ENCODE results near the gene TPH1. TPM values are rescaled to one million over a fixed set of nuclear protein-coding genes. Genes with fewer than 3 reads are reported as not detected.
A peak's percentile ranks its signal among the peaks of the same experiment; 100 is the strongest.

TPH1 gene
- total RNA-seq, 1 donor: under 0.01 TPM

DNA sequence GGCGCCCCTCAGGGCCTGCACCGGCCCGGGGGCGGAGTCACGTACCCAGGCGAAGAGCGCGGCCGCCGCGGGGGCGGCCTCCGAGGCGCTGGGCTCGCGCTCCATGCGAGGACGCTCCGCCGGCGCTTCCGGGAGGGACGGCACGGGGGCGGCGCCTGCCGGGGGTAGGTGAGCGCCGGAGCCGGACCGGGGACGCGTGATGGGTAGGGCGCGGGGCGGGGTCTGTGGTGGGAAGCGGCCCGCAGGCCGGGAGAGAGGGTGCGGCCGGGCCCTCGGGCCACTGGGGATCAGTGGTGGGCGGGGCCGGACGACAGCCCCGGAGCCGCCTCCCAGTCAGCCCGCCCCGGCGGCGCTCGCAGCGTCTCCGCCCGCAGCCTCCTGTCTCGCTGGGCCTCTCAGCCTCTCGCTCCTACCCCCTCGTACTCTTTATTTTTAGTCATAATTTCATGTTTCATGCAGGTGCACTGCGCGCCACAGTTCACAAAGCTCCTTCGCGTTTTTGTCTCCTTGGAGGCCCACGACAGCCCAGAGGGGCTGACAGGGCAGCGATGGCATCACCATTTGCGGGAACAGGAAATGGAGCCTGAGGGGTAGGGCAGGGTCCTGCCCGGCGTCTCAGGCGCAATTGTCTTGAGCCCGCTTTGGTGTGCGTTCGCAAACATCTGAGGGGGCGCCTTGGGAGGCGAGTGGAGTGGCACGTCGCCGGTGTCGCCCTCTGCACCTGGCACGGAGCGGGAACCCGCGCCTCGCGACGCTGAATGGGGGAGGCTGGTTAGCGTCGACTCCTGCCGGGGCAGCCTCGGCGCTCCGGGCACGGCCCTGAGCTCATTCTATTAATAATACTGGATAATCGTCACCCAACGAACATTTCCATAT is 32.9 kb downstream of the TPH1 start, which contains the start of gene SERGEF:
Gene SERGEF (minus strand): TSS at position 142 of the 876 bp plus-strand sequence. CDS start 37 bp downstream, at position 105.
- TF ChIP-seq, protein P1, sequence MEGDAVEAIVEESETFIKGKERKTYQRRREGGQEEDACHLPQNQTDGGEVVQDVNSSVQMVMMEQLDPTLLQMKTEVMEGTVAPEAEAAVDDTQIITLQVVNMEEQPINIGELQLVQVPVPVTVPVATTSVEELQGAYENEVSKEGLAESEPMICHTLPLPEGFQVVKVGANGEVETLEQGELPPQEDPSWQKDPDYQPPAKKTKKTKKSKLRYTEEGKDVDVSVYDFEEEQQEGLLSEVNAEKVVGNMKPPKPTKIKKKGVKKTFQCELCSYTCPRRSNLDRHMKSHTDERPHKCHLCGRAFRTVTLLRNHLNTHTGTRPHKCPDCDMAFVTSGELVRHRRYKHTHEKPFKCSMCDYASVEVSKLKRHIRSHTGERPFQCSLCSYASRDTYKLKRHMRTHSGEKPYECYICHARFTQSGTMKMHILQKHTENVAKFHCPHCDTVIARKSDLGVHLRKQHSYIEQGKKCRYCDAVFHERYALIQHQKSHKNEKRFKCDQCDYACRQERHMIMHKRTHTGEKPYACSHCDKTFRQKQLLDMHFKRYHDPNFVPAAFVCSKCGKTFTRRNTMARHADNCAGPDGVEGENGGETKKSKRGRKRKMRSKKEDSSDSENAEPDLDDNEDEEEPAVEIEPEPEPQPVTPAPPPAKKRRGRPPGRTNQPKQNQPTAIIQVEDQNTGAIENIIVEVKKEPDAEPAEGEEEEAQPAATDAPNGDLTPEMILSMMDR (IDR thresholded peaks at IDR 0.05; ENCODE audit: insufficient read depth, low read depth, low read length): peak; percentile 16
- peak within 1 kb of the TSS; percentile 88 for H3K4me3 ChIP-seq (ENCODE audit: low read depth, low read length)
- peak; percentile 89 for DNase-seq (ENCODE audit: low read depth)

DNA sequence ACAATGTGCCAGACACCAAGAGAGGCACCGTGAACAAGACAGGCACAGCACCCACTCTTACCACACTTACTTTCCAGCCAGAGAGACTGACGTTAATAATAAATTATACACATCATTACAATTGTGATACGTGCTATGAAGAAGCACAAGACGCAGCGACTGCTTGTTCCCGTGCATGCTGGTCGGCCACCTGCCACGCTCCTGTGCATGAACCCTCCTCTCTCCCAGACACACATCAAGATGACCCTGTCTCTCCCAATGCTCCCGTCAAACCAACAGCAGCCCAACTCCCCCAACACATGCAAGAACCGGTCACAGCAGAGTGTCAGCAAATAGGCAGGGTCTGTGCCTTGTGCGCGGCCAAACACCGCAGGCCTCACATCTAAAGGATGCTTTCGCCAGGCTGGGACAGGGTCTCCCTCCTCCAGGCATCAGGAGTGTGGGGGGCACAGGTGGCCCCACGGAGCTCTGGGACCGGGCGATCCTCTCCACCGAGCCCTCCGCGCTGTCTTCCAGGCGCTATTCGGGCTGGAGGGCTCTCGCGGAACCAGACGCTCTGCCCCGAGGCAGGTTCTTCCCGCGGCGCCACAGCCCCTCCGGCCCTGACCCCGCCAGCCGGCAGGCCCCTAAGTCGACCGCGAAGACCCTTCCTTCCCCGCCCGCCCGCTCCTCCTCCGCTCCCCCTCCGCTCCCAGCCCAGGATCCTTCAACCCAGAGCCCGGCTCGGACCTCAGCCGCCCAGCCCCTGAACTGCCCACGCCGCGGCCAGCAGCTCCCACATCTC is 33.8 kb downstream of the TPH1 start:
- TF ChIP-seq, protein P1 (IDR thresholded peaks at IDR 0.05; ENCODE audit: insufficient read depth, low read depth, low read length): no peak
- DNase-seq (ENCODE audit: low read depth): peak; percentile 18
- peak overlapping the region; percentile 88 for H3K4me3 ChIP-seq (ENCODE audit: low read depth, low read length)

DNA sequence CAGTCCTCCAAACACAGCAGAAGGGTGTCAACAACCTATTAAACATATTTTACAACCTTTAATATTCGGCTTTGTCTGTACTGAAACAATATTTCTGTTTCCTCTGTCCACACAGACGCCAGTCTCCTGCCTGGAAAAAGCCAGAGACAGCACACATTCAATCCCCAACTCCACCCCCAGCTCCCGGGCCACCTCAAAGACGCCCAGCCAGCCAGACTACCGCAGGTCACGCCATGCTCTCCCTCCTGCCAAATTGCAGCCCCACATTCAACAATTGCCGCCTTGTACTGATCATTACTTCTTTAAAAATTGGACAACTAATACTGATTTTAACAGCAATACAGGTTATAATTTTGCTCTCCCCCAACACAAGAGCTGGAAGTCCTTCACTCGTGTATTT is 34.4 kb downstream of the TPH1 start:
- peak overlapping the region; percentile 88 for H3K4me3 ChIP-seq (ENCODE audit: low read depth, low read length)
- no peak for DNase-seq (ENCODE audit: low read depth)
- TF ChIP-seq, protein P1 (IDR thresholded peaks at IDR 0.05; ENCODE audit: insufficient read depth, low read depth, low read length): no peak

DNA sequence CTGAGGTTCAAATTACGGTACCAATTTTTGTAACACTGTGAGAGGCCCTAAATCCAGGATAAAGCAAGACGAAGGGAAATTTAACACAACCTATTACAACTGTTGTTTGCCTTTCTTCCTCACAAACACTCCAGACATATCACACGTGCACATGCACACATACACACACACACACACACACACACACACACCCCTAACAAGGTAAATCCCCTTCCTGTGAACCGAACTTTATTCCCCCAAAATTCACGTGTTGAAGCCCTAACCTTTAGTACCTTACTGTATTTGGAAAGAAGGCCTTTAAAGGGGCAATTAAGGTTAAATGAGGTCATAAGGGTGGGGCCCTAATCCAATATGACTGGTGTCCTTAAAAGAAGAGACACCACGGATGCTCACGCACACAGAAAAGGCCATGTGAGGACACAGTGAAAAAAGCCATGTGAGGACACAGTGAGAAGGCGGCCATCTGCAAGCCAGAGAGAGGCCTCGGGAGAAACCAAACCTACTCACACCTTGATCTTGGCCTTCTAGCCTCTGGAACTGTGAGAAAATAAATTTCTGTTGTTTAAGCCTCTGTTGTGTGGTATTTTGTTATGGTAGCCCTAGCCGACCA is 35.0 kb downstream of the TPH1 start:
- TF ChIP-seq, protein P1 (IDR thresholded peaks at IDR 0.05; ENCODE audit: insufficient read depth, low read depth, low read length): no peak
- no peak for DNase-seq (ENCODE audit: low read depth)
- no peak overlapping the region for H3K4me3 ChIP-seq (ENCODE audit: low read depth, low read length)

DNA sequence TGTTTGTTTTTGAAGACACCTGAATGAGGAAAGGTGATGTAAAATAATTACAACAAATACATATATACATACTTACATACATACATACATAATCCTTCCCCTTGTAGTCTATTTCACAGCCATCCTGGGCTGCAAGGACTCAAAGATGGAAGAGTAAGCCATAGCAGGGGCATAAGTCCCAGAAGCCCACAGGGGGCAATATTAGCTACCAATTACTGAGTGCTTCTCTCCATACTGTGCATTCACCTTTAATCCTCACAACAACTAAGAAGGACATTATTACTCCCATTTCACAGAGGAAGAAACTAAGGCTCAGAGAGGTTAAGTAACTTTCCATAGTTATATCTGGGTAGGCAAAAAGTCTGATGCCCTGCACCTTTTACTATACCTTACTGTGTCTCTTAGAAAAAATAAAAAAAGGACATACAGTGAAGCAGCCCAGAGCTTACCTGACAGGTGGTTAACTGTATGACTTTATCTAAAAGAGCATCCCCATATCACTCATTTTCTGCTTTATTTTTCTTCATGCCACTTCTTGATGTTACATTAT is 35.9 kb downstream of the TPH1 start:
- no peak overlapping the region for H3K4me3 ChIP-seq (ENCODE audit: low read depth, low read length)
- no peak for DNase-seq (ENCODE audit: low read depth)
- TF ChIP-seq, protein P1 (IDR thresholded peaks at IDR 0.05; ENCODE audit: insufficient read depth, low read depth, low read length): no peak

DNA sequence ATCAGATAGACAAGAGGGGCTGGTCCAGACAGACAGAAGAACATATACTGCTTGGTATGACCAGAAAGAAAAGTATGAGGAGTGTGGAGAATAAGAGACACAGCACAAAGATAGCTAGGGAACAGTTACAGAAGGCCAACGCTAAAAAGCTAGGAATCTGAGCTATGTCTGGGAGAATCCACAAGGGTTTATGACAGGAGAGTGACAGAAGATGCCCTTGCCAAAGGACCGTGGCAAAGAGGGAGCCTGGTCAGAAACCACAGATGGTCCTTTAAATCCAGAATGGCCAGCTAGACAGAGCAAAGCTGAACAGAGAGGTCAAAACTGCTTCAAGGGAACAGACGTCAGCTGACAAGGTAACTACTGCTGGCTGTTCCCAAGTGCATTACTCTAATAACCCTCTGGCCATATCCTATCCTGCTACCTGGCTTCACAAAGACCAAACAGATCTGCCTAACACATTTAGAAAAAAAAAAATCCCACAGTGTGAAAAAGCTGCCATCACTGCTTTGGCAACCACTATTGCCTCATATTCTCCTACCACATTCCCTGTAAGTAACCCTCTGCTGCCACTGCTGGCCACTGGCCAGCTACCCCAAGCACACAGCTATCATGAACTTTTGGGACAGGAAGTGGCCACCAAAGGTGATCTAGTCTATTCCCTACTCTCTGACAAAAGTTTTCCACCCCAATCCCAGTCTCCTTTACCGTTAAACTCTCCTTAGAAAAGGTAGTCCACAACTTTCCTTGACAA is 40.5 kb downstream of the TPH1 start:
- no peak overlapping the region for H3K4me3 ChIP-seq (ENCODE audit: low read depth, low read length)
- DNase-seq (ENCODE audit: low read depth): peak; percentile 22
- TF ChIP-seq, protein P1 (IDR thresholded peaks at IDR 0.05; ENCODE audit: insufficient read depth, low read depth, low read length): no peak
